HG03108 (cell line): ENCODE data around the gene OSBPL8.
"Not testable (repeated sequence)": the region's sequence is repeated elsewhere in the genome, so short reads cannot be mapped to it uniquely, and the experiment has no call there.

Experiments
- ATAC-seq: cut with Tn5 transposase; IDR thresholded peaks from one replicate; pipeline ENCODE4 v1.9.1; 2021; ENCODE audit warnings: moderate library complexity; ENCODE audit not compliant: unreplicated experiment

Gene OSBPL8

GRCh38 chr12:76375470-76375869 is 184.1 kb downstream of the OSBPL8 start:
- no peak for ATAC-seq

DNA sequence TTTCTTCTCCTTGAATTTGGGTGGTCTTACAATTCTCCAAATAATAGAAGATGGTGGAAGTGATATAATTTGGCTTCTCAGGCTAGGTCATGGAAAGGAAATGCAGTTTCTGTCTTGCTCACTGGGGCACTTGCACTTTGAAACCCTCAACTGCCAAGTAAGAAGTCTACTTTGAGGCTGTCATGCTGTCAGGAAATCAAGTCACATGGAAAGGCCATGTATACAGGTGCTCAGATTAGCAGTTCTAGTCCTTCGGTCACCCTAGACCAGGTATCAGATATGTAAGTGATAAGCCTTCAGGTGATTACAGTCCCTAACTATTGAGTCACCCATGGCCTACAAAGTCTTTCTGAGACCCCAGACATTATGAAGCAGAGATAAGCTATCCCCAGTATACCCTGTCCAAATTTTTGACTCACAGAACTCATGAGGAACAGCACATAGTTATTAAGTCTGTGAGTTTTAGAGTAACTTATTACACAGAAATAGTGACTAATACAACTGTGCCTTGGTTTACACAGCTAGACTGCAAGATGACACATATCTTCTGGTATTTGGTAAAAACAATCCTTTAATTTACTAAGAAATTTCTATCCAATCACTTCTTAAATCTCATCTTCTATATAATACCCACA is 185.1 kb downstream of the OSBPL8 start:
- ATAC-seq = no peak

DNA sequence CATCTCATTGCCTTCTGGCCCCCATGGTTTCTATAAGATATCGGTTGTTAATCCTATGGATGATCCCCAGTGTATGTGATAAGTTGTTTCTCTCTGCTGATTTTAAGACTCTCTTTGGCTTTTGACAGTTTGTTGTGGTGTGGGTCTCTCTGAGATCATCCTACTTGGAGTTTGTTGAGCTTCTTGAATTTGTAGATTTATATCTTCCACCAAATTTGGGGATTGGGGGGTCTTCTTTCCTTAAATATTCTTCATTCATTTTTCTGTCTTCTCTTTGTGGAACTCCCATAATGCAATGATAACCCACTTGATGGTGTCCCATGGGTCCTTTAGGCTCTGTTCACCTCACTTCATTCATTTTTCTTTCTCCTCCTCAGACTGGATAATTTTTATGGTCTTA is 191.3 kb downstream of the OSBPL8 start:
- ATAC-seq = no peak

- no peak for ATAC-seq
These were observed 193.4 kb downstream of the OSBPL8 start for GRCh38 chr12:76366163-76366562.

- not testable (repeated sequence) for ATAC-seq
These were observed 195.4 kb downstream of the OSBPL8 start for GRCh38 chr12:76364131-76364530.

GRCh38 chr12:76360316-76360715 is 199.3 kb downstream of the OSBPL8 start:
- ATAC-seq = no peak

DNA sequence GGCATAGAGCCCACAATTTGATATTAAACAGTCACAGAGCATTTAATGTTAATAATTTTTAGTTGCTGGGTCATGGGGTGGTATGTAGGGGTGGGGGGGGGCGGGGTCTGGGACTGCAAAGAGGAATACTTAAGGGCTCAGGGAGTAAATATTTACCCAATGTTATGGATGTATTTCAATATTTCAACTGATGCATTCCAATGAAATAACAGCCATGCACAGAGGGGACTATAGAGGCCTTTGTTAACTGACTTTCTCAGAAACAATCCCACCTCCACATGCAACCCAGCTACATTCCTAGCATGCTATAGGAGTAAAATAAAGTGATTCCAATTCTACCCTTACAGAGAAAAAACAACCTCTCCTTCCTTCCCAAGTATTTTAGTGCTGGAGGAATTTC is 203.5 kb downstream of the OSBPL8 start:
- no peak for ATAC-seq

DNA sequence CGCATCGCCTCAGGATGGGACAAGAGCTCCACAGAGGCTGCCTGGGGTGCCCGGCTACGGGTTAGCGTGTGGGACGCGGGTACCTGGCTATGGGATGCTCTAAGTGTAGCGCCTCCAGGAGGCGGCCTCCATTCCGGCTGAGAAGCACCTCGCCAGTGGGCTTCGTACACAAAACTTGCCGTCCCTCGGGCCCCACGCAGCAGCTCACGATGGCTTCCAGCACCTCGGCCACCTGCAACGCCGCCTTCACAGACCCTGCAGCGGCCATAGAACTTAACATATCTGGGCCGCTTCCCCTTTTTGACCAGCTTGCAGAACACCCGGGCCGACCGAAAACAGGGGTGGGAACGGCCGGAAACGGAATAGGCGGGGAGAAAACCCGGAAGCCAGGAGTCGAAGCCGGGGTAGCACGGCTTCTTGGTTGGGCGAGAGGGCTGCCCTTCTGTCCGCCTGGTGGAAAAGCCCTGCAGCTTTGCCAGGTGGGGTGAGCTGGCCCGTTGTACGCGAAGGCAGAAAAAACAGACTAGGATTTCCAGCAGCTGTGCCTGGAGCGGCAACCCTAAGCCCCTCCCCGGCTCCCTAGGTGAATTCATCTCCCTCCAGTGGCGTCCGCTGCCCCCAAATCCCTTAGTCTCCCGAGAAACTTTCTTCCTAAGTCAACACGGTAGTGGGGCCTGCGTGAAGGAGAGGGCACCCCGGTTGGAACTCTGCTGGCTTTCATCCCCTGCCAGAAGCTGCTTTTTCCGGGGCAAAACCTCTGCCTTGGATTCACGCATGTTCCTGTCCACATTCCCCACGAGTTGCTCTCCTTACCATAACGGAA is 211.3 kb downstream of the OSBPL8 start, which contains the start of gene BBS10:
Gene BBS10 (minus strand): TSS at position 337 of the 823 bp plus-strand sequence. CDS start 57 bp downstream, at position 280.
- peak; percentile 96 for ATAC-seq

DNA sequence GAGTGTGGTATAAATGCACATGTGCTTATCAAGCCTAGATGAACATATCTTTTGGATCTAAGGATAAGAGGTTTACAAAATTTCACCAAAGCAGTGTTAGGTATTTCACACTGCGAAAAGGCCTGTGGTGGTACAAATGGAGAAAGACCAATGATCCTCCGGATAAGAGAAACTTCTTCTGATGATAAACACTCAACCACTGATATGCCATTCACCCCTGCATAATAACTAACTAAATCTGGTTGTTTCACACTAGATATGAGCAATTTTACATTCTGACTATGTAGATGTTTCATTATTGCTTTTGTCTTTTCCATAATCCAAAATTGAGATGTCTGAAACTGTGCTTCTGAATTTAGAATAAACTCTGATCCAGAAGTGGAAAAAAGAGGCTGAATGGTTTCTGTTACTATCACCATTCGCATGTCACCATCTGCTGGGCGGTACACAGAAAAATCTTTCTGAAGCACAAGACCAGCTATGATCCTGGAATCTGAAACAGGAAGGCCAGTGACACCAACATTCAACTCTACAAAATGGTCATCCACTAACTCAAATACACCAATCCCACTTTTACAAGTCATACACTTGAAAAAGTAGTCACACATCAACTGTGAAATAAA is 212.7 kb downstream of the OSBPL8 start:
- ATAC-seq = peak; percentile 38

GRCh38 chr12:76346236-76346635 is 213.3 kb downstream of the OSBPL8 start:
- ATAC-seq = no peak

GRCh38 chr12:76345569-76345968 is 214.0 kb downstream of the OSBPL8 start:
- ATAC-seq = no peak

DNA sequence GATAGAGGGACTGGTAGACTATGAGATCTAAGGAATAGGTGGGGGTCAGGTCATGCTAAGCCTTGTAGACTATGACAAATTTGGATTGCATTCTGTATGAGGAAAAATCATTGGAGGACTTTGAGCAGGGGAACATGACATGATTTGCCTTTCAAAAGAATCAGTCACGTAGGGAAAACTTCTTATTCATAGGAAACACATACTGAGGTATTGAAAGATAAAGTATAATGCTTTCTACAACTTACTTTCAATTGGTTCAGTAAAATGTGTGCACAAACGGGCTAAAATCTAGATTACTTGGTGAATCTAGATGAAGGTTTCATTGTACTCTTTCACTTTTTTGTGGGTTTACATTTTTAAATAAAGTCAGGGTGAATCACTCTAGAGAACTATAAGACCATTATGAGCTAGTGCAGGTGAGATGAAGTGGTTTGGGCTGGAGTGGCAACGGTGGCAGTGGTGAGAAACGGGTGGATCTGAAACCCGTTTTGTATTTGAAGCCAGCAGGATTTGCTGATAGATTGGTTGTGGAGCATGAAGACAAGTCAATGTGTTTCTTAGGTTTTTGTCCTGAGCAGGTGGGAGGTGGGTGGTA is 218.0 kb downstream of the OSBPL8 start:
- no peak for ATAC-seq

DNA sequence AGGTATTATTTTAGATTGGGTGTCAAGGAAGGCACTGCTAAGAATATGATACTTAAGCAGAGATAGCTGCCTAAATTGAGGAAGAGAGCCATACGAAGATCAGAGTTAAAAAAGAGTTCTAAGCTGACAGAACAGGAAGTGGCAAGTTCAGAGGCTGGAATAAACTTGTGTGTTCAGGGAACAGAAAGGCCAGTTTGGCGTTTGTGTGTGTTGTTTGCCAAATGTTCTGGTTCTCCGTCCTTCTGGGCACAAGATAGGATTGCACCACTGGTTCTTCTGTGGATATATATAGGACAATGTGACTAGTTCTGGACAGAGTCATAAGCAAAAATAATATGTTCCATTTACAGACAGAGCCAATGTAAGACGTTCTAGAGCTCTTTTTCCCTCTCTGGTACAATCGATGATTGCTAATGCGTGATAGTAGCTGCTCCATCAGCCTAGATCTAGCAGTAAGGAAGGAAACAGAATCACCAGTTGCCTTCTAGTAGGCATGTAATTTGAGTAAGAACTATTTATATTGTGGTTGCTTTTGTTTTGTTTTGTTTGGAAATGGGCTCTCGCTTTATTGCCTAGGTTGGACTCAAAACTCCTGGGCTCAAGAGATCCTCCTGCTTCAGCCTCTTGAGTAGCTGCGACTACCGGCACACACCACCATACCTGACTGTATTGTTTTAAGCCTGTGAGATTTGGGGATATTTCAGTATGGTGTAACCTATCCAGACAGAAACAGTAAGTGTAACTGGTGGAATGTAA is 218.7 kb downstream of the OSBPL8 start:
- no peak for ATAC-seq

DNA sequence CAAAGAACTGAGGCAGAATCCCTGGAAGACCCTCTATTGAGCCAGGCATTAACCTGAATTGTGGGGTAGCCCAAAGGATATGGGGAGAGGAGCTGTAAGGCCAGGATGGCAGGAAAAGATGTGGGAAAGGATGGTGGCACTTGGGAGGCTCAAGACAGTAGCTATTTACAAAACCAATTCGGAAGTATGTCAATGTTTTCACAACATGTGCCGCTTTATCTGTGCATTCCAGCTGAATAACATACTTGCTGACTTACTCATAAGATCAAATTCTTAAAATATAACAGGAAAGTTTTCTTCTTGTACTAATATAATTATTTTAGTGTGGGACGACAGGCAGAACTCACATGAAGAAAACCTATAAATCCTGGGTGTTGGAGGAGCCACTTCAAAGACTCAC is 222.0 kb downstream of the OSBPL8 start:
- ATAC-seq = no peak

DNA sequence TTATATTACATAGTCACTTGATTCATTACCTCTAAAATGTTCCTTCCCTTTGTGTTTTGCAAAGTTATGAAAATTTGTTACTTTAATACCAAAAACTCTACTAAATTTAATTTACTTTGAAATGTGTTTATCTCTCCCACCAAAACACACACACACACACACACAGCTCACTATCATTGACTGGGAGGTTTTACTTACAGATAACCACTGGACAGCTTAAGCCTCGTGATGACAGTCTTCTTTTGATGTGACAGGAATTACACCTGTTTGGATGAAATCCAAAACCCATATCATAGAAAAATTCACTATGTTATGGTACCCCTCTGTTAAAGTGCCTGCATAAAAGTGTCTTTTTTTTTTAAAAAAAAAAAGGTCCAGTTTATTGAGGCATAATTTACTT is 227.0 kb downstream of the OSBPL8 start:
- no peak for ATAC-seq

DNA sequence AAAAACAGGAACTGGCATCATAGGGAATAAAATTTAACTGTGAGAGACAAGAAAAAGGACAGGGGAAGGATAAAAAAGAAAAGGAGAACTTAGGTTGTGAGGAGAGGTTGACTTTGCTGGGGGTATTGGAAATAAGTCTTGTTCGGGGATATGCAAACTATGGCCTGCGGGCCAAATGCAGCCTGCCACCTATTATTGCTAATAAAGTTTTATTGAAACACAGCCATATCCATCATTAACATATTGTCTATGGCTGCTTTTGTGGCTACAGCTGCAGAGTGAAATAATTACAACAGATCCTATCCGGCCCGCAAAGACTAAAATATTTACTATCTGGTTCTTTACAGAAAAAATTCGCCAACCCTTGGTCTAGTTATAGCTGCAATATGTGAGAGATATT is 230.0 kb downstream of the OSBPL8 start:
- ATAC-seq = no peak

- ATAC-seq = no peak
These were observed 230.4 kb downstream of the OSBPL8 start for GRCh38 chr12:76329159-76329558.

GRCh38 chr12:76319595-76320319 is 239.8 kb downstream of the OSBPL8 start:
- ATAC-seq = not testable (repeated sequence)

GRCh38 chr12:76318773-76319594 is 240.6 kb downstream of the OSBPL8 start:
- no peak for ATAC-seq
